CD4-positive, alpha-beta T cell (primary cell): Measurements from ENCODE around the gene GADD45B. TPM values are rescaled to one million over a fixed set of nuclear protein-coding genes. Genes with fewer than 3 reads are reported as not detected.

Source experiments
- ATAC-seq: fragments of 200-7000 bp; cut with Tn5 transposase; one replicate; pipeline ENCODE4 v1.10.0; 2022; ENCODE audit warnings: mild to moderate bottlenecking; ENCODE audit not compliant: poor library complexity
- CTCF ChIA-PET: fragments of 350-600 bp; sonication (Branson Sonifier 250); formaldehyde crosslinking; loops from one replicate; lab custom pipeline; 2021; ENCODE audit warnings: antibody characterized with exemption, inconsistent platforms; lab: Charles Lee
- POLR2A ChIA-PET: fragments of 350-600 bp; sonication (Branson Sonifier 250); formaldehyde crosslinking; loops from one replicate; lab custom pipeline; 2021; ENCODE audit warnings: antibody characterized with exemption, inconsistent platforms; lab: Charles Lee
- DNase-seq, 14 experiments: peaks; one replicate each; pipeline ENCODE4 v3.0.0-alpha.2; 2013 to 2020; ENCODE audit warnings: mixed read lengths in 2 of 14
- H3K27ac ChIP-seq, 2 donors: one replicate each; pipeline versions ENCODE4 v1.5.1 to v1.7.0; 2013; ENCODE audit warnings: low read length in 2 of 2, low read depth in 1 of 2, mild to moderate bottlenecking in 1 of 2
- H3K27me3 ChIP-seq, 2 experiments: 1 replicate in 1 of 2; 2 replicates in 1 of 2; pipeline versions ENCODE4 v1.6.1 to v1.7.0; 2013; ENCODE audit warnings: low read length in 2 of 2, control low read depth in 1 of 2, mild to moderate bottlenecking in 1 of 2, moderate library complexity in 1 of 2; ENCODE audit not compliant: insufficient read depth in 2 of 2, control insufficient read depth in 1 of 2
- H3K36me3 ChIP-seq: one replicate; pipeline ENCODE4 v1.6.1; 2013; ENCODE audit warnings: low read length, control low read depth; ENCODE audit not compliant: insufficient read depth
- H3K4me1 ChIP-seq: one replicate; pipeline ENCODE4 v1.6.1; 2013; ENCODE audit warnings: low read length, control low read depth; ENCODE audit not compliant: insufficient read depth
- H3K4me3 ChIP-seq: one replicate; pipeline ENCODE4 v1.5.1; 2013; ENCODE audit warnings: mild to moderate bottlenecking, low read length, moderate library complexity
- H3K9me3 ChIP-seq, 2 experiments: 1 replicate in 1 of 2; 2 replicates in 1 of 2; pipeline versions ENCODE4 v1.6.1 to v1.7.0; 2013; ENCODE audit warnings: low read length in 2 of 2, mild to moderate bottlenecking in 2 of 2, control low read depth in 1 of 2, moderate library complexity in 1 of 2; ENCODE audit not compliant: control insufficient read depth in 1 of 2, insufficient read depth in 1 of 2
- H3K27ac Mint-ChIP-seq: one replicate; pipeline ENCODE4 v1.8.0; 2020; ENCODE audit warnings: mixed read lengths
- H3K27me3 Mint-ChIP-seq: one replicate; pipeline ENCODE4 v1.8.0; 2021; ENCODE audit warnings: mixed read lengths
- H3K36me3 Mint-ChIP-seq: one replicate; pipeline ENCODE4 v1.8.0; 2021; ENCODE audit warnings: low read depth, mixed read lengths
- H3K4me1 Mint-ChIP-seq: one replicate; pipeline ENCODE4 v1.8.0; 2021; ENCODE audit warnings: low read depth, mixed read lengths
- H3K4me3 Mint-ChIP-seq: one replicate; pipeline ENCODE4 v1.8.0; 2020; ENCODE audit warnings: mild to moderate bottlenecking, mixed read lengths
- H3K9me3 Mint-ChIP-seq: one replicate; pipeline ENCODE4 v1.8.0; 2020; ENCODE audit warnings: mixed read lengths
- CTCF ChIP-seq: fragments of 200-600 bp; IDR thresholded peaks from one replicate; pipeline ENCODE4 v1.8.0; 2022; ENCODE audit warnings: antibody characterized with exemption, mild to moderate bottlenecking
- intact Hi-C, 2 experiments: fragments of 100-400 bp; cut with DNase I in 1 of 2; cut with micrococcal nuclease in 1 of 2; formaldehyde crosslinking; loops; one replicate each; pipeline versions ENCODE4 v1.15.1 to v1.9.0; 2023 to 2025; cut with DNase I, micrococcal nuclease
- total RNA-seq, 174 experiments: library from RNA in 2 of 174; stranded (reverse) in 2 of 174; gene quantifications; one replicate each; pipeline ENCODE4 v1.2.3 and lab custom pipeline; 2021 to 2026

GADD45B gene
- total RNA-seq, 2 experiments from 2014 or later = 284 to 285 TPM

GRCh38 chr19:2454962-2455850 is 20.7 kb upstream of the GADD45B start:
- H3K4me3 Mint-ChIP-seq = peak overlapping the region; percentile 85
- POLR2A ChIA-PET = interaction anchor here (3.3 to 3.8 kb wide), 2 partner anchors 22 to 27 kb away, joined by 36 to 45 read pairs; partner anchors contain the start of genes GADD45B and TIMM13
- peaks cover 25% of the 10 kb centered on the region for H3K4me1 ChIP-seq
- no peaks in the 10 kb centered on the region for H3K36me3 ChIP-seq
- CTCF ChIA-PET = interaction anchor here (1.1 to 2.0 kb wide), 2 partner anchors 157 to 182 kb away, joined by 3 to 9 read pairs; no protein-coding TSS in a partner anchor
- H3K36me3 Mint-ChIP-seq = no peaks in the 10 kb centered on the region
- no peak for TF ChIP-seq CTCF
- DNase-seq (peak in 1 of 14 experiments; percentile 32), ATAC-seq (no peak)
- H3K27ac Mint-ChIP-seq = peak overlapping the region; percentile 42
- no peaks in the 10 kb centered on the region for H3K27me3 Mint-ChIP-seq
- H3K4me3 ChIP-seq = peak overlapping the region; percentile 74
- no peak overlapping the region for H3K27ac ChIP-seq
- no peaks in the 10 kb centered on the region for H3K27me3 ChIP-seq
- H3K9me3 ChIP-seq = no peaks in the 10 kb centered on the region
- intact Hi-C loops = loop anchor here in 1 of 2 experiments (5.0 kb wide), 1 partner anchor 287 kb away; the partner anchor contains the start of gene SLC39A3
- H3K9me3 Mint-ChIP-seq = no peaks in the 10 kb centered on the region
- H3K4me1 Mint-ChIP-seq = peaks cover 13% of the 10 kb centered on the region

- no peaks in the 10 kb centered on the region for H3K27me3 Mint-ChIP-seq
- no peaks in the 10 kb centered on the region for H3K9me3 Mint-ChIP-seq
- Histone ChIP-seq H3K9me3 (no peaks in the 10 kb centered on the region), H3K4me3 (peak overlapping the region; percentile 74), H3K36me3 (no peaks in the 10 kb centered on the region), H3K27ac (no peak overlapping the region), H3K27me3 (no peaks in the 10 kb centered on the region), H3K4me1 (peaks cover 25% of the 10 kb centered on the region)
- ChIA-PET CTCF (interaction anchor here (1.1 to 2.0 kb wide), 2 partner anchors 156 to 181 kb away, joined by 3 to 9 read pairs; no protein-coding TSS in a partner anchor), POLR2A (interaction anchor here (1.0 to 3.8 kb wide), 10 partner anchors 9 to 803 kb away, joined by 3 to 45 read pairs (median 4); partner anchors contain the start of genes GADD45B, PLEKHJ1, TCF3 and TIMM13)
- ATAC-seq (peak; percentile 33), DNase-seq (peak in 9 of 14 experiments; percentile 19 to 83 (median 42))
- H3K4me1 Mint-ChIP-seq = peaks cover 13% of the 10 kb centered on the region
- H3K36me3 Mint-ChIP-seq = no peaks in the 10 kb centered on the region
- no peak for TF ChIP-seq CTCF
- intact Hi-C loops = loop anchor here (2.0 to 5.0 kb wide), 2 partner anchors 219 to 286 kb away; partner anchors contain the start of genes PLEKHJ1 (in 1 of the 2), SF3A2 (in 1 of the 2) and SLC39A3 (in 1 of the 2)
- peak overlapping the region; percentile 30 for H3K27ac Mint-ChIP-seq
- H3K4me3 Mint-ChIP-seq = peak overlapping the region; percentile 85
Measured at GRCh38 chr19:2455851-2456570, 19.9 kb upstream of the GADD45B start.
